ENCODE data around the gene PDX1.

DNA sequence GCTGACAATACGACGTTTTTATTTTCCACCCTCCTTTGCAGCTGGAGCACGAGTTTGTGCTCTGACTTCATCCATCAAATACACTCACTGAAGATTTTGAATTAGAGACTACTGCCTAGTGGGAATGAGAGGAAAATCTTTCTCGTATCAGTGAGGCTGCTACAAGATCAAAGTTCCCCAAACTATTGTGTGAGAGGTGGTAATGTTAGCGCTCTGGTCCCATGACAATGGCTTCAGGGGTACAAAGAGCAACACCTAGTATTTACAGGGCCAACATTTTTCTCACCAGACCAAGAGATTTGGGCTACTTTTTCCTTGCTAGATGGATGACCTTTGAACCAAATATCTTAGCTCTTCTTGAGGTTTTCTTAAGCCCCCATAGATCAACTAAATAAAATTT, 30.3 kb upstream of the PDX1 start:
- TF ChIP-seq BRCA1 (CRISPR knock-in tag; IDR thresholded peaks at IDR 0.05) (no peak), RAD21 (CRISPR knock-in tag; IDR thresholded peaks at IDR 0.05) (no peak), ZNF12 (CRISPR knock-in tag; IDR thresholded peaks at IDR 0.05) (no peak), SUZ12 (IDR thresholded peaks at IDR 0.05; ENCODE audit: low read depth, low read length) (no peak), ZNF121 (CRISPR knock-in tag; IDR thresholded peaks at IDR 0.05) (no peak), PAX8 (CRISPR knock-in tag; IDR thresholded peaks at IDR 0.05; ENCODE audit: borderline replicate concordance) (no peak), TBX3 (IDR thresholded peaks at IDR 0.05; ENCODE audit: borderline replicate concordance) (no peak), POLR2A (IDR thresholded peaks at IDR 0.05; ENCODE audit: insufficient read depth in 1 of 2, low read depth in 2 of 2, low read length in 2 of 2) (no peak), EZH2 (conservative IDR thresholded peaks at IDR 0.05; ENCODE audit: low read depth, low read length) (no peak), USF2 (IDR thresholded peaks at IDR 0.05; ENCODE audit: low read depth, low read length) (no peak), USF2 (CRISPR knock-in tag; IDR thresholded peaks at IDR 0.05; ENCODE audit: borderline replicate concordance) (no peak), CREM (IDR thresholded peaks at IDR 0.05) (no peak), CREM (CRISPR knock-in tag; IDR thresholded peaks at IDR 0.05) (no peak), ZC3H4 (CRISPR knock-in tag; IDR thresholded peaks at IDR 0.05; ENCODE audit: borderline replicate concordance) (no peak)
- TF ChIP-seq, protein P1, sequence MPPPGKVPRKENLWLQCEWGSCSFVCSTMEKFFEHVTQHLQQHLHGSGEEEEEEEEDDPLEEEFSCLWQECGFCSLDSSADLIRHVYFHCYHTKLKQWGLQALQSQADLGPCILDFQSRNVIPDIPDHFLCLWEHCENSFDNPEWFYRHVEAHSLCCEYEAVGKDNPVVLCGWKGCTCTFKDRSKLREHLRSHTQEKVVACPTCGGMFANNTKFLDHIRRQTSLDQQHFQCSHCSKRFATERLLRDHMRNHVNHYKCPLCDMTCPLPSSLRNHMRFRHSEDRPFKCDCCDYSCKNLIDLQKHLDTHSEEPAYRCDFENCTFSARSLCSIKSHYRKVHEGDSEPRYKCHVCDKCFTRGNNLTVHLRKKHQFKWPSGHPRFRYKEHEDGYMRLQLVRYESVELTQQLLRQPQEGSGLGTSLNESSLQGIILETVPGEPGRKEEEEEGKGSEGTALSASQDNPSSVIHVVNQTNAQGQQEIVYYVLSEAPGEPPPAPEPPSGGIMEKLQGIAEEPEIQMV (CRISPR knock-in tag; IDR thresholded peaks at IDR 0.05; ENCODE audit: low read depth), result no peak
